ENCODE measurements around the gene RPS21.

DNA sequence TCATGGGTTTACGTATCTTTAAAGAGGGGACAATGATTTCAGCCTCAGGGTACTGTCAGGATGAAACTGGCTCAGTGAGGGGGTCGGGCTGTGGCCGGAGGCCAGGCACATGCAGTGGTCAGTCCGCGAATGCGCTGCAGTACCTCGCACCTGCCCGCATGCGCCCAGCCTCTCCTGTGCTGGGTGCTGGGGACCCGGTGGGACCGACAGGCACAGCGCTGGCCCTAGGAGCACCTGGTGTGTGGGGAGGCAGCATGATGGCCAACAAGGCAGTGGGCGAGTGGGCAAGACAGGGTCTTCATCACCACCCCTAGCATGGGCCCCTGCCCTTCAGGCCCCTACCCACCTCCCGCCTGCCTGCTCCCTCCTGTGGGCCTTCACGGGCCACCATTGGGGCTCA lies 21.2 kb downstream of the RPS21 start:
- TF ChIP-seq POLR2AphosphoS5 (IDR thresholded peaks at IDR 0.05; ENCODE audit: low read depth, low read length) (no peak), POLR2A (IDR thresholded peaks at IDR 0.05; ENCODE audit: low read depth, low read length) (no peak)

All from GM12892 (cell line).